HepG2 (cell line): Measurements from ENCODE around the gene C1QL4. TPM values are rescaled to one million over a fixed set of nuclear protein-coding genes. Genes with fewer than 3 reads are reported as not detected.

Experiments
- AGO2 ChIP-seq: fragments of 200-400 bp; formaldehyde crosslinking; optimal IDR thresholded peaks from 2 replicates; pipeline ENCODE3; 2017; ENCODE audit warnings: mild to moderate bottlenecking, low read depth, low read length, moderate library complexity
- HOXD1 ChIP-seq: sonication (generic); formaldehyde crosslinking; IDR thresholded peaks from 2 replicates; pipeline ENCODE4 v1.5.0; 2020; ENCODE audit warnings: missing genetic modification reagents
- KLF16 ChIP-seq, 2 experiments: sonication (generic) in 1 of 2; formaldehyde crosslinking in 1 of 2; IDR thresholded peaks; 2 replicates each; pipeline versions ENCODE4 v1.6.1 to v1.8.0; 2016 to 2023; ENCODE audit warnings: missing genetic modification reagents in 2 of 2, missing compliant biosample characterization in 1 of 2
- LCORL ChIP-seq, 2 experiments: fragments of 450-650 bp in 1 of 2; sonication (generic) in 1 of 2; formaldehyde crosslinking in 1 of 2; IDR thresholded peaks; 2 replicates each; pipeline versions ENCODE4 v1.5.0 to v1.6.1; 2017 to 2020; ENCODE audit warnings: antibody characterized with exemption in 1 of 2, missing genetic modification reagents in 1 of 2
- NPAS2 ChIP-seq: sonication (generic); formaldehyde crosslinking; IDR thresholded peaks from 2 replicates; pipeline ENCODE4 v1.8.0; 2022; ENCODE audit warnings: mild to moderate bottlenecking, missing genetic modification reagents, borderline replicate concordance
- ONECUT2 ChIP-seq: sonication (generic); formaldehyde crosslinking; IDR thresholded peaks from 2 replicates; pipeline ENCODE4 v1.4.0; 2020; ENCODE audit warnings: missing genetic modification reagents
- PAF1 ChIP-seq: IDR thresholded peaks from 2 replicates; pipeline ENCODE4 v1.6.1; 2016; ENCODE audit warnings: missing genetic modification reagents, missing compliant biosample characterization
- SIN3B ChIP-seq: fragments of 150-350 bp; IDR thresholded peaks from 2 replicates; pipeline ENCODE4 v1.6.1; 2014; ENCODE audit warnings: low read length
- SMC3 ChIP-seq: IDR thresholded peaks from 2 replicates; pipeline ENCODE4 v1.6.1; 2011; ENCODE audit warnings: low read length, improper control_type of control experiment
- TBL1XR1 ChIP-seq: fragments of 150-350 bp; IDR thresholded peaks from 2 replicates; pipeline ENCODE4 v1.6.1; 2014; ENCODE audit warnings: borderline replicate concordance, low read length; ENCODE audit not compliant: partially characterized antibody
- TGIF2 ChIP-seq: IDR thresholded peaks from 2 replicates; pipeline ENCODE4 v1.6.1; 2016; ENCODE audit warnings: control low read depth, missing compliant biosample characterization
- XBP1 ChIP-seq: sonication (generic); formaldehyde crosslinking; IDR thresholded peaks from 2 replicates; pipeline ENCODE4 v1.5.0; 2020; ENCODE audit warnings: missing genetic modification reagents
- ZBTB3 ChIP-seq: sonication (generic); formaldehyde crosslinking; IDR thresholded peaks from 2 replicates; pipeline ENCODE4 v1.4.0; 2020; ENCODE audit warnings: low read depth, mild to moderate bottlenecking, moderate library complexity, missing genetic modification reagents, borderline replicate concordance
- ZNF274 ChIP-seq: sonication (generic); formaldehyde crosslinking; IDR thresholded peaks from 2 replicates; pipeline ENCODE4 v1.5.1; 2020; ENCODE audit warnings: mild to moderate bottlenecking, missing genetic modification reagents
- ZNF775 ChIP-seq: sonication (generic); formaldehyde crosslinking; IDR thresholded peaks from 2 replicates; pipeline ENCODE4 v1.4.0; 2020; ENCODE audit warnings: missing genetic modification reagents, mild to moderate bottlenecking, moderate library complexity, borderline replicate concordance
- ZSCAN12 ChIP-seq: sonication (generic); formaldehyde crosslinking; IDR thresholded peaks from 2 replicates; pipeline ENCODE4 v1.9.0; 2021; ENCODE audit warnings: mild to moderate bottlenecking, missing genetic modification reagents
- polyA plus RNA-seq, 8 experiments: library from polyadenylated mRNA; depleted of rRNA in 3 of 8; stranded (reverse) in 7 of 8; unstranded in 1 of 8; fragments of >200 nt; fragmentation: Illumina TruSeq in 4 of 8; extraction: Trizol in 4 of 8; gene quantifications; 2 replicates each; pipeline versions ENCODE4 v1.2.1 to v1.2.3, GENCODE V29; 2011 to 2016; ENCODE audit warnings: low read depth in 4 of 8, missing spikeins in 1 of 8, mixed read lengths in 1 of 8; ENCODE audit not compliant: insufficient read depth in 1 of 8
- total RNA-seq, 5 experiments: library from RNA; depleted of rRNA; stranded (reverse); fragments of >200 nt; fragmentation: Illumina TruSeq; extraction: Trizol; gene quantifications; 2 replicates each; pipeline ENCODE4 v1.2.3, GENCODE V29; 2016; ENCODE audit warnings: low read depth in 1 of 5
- TF ChIP-seq, protein P1 (sequence below): sonication (generic); formaldehyde crosslinking; IDR thresholded peaks from 2 replicates; pipeline ENCODE4 v1.4.0; 2020; ENCODE audit warnings: mild to moderate bottlenecking, missing genetic modification reagents
- TF ChIP-seq, protein P2 (sequence below): IDR thresholded peaks from 2 replicates; pipeline ENCODE4 v1.6.1; 2016; ENCODE audit warnings: control low read depth
- TF ChIP-seq, protein P3 (sequence below): IDR thresholded peaks from 2 replicates; pipeline ENCODE4 v1.6.1; 2016

C1QL4 gene
- total and polyA plus RNA-seq, 2 of the 13 experiments (the other 11 are each of a cell fraction or from before 2014, with no cell fraction given) = 0.03 TPM; not detected in 1

DNA sequence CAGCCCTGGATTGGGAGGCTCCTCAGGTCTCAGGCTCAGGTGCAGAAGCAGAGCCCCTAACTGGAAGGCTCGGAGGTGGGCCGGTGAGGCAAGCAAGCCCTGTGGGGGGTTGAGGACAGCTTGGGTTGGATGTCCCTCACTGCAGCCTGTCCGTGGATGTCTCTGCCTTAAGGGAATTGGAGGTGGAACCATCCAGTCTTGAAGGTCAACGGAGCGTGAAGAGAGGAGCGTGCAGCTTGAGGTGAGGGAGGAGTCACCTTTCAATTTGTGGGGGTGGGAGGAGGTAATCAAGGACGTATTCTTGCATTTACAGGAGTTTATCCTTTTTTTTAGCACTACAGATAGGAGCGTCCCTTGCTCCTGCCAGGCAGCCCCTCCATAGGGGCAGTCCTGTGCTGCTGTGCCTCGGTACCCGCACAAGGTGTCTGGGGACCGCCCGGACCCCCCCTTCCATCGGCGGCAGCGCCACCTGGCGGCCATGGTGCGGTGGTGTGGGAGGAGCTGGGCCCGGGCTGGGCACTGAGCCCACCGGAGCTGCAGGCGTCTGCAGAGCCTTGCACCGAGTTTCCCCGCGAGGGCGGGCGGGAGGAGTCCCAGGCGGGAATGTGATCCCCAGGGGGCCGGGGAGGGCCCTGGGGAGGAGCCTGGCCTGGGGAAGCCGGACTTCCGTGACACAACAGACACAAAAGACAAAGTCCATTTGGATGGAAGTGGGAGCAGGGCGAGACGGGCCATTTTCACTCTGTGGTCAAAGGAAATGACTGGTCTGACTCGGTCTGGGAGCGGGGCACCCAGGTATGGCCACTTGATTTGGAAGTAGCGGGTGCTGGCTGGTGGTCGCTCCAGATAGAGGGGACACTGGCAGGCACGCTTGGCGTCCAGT, 10.6 kb upstream of the C1QL4 start (continued):
- TF ChIP-seq, protein P1, sequence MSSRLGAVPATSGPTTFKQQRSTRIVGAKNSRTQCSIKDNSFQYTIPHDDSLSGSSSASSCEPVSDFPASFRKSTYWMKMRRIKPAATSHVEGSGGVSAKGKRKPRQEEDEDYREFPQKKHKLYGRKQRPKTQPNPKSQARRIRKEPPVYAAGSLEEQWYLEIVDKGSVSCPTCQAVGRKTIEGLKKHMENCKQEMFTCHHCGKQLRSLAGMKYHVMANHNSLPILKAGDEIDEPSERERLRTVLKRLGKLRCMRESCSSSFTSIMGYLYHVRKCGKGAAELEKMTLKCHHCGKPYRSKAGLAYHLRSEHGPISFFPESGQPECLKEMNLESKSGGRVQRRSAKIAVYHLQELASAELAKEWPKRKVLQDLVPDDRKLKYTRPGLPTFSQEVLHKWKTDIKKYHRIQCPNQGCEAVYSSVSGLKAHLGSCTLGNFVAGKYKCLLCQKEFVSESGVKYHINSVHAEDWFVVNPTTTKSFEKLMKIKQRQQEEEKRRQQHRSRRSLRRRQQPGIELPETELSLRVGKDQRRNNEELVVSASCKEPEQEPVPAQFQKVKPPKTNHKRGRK (CRISPR knock-in tag) = no peak; the same call in 1 of the 2 replicates
- TF ChIP-seq SMC3 (no peak), ONECUT2 (peak; percentile 62), ZNF274 (CRISPR knock-in tag) (no peak), XBP1 (peak; percentile 75; the same call in 1 of the 2 replicates), AGO2 (no peak), HOXD1 (CRISPR knock-in tag) (peak; percentile 88; the same call in 1 of the 2 replicates), SIN3B (no peak), ZNF775 (no peak), PAF1 (no peak), ZSCAN12 (CRISPR knock-in tag) (peak; percentile 64), LCORL (IDR thresholded peaks at IDR 0.05) (no peak), LCORL (CRISPR knock-in tag; IDR thresholded peaks at IDR 0.05) (peak; percentile 97), TBL1XR1 (no peak), TGIF2 (CRISPR knock-in tag) (peak; percentile 51; the same call in 1 of the 2 replicates), ZBTB3 (CRISPR knock-in tag) (peak; percentile 75; the same call in 1 of the 2 replicates), NPAS2 (CRISPR knock-in tag) (no peak), KLF16 (CRISPR knock-in tag; IDR thresholded peaks at IDR 0.05) (peak in 1 of 2 experiments; percentile 89; a peak in 2 of 4 replicates)
- TF ChIP-seq, protein P2, sequence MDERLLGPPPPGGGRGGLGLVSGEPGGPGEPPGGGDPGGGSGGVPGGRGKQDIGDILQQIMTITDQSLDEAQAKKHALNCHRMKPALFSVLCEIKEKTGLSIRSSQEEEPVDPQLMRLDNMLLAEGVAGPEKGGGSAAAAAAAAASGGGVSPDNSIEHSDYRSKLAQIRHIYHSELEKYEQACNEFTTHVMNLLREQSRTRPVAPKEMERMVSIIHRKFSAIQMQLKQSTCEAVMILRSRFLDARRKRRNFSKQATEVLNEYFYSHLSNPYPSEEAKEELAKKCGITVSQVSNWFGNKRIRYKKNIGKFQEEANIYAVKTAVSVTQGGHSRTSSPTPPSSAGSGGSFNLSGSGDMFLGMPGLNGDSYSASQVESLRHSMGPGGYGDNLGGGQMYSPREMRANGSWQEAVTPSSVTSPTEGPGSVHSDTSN = no peak
- TF ChIP-seq, protein P3, sequence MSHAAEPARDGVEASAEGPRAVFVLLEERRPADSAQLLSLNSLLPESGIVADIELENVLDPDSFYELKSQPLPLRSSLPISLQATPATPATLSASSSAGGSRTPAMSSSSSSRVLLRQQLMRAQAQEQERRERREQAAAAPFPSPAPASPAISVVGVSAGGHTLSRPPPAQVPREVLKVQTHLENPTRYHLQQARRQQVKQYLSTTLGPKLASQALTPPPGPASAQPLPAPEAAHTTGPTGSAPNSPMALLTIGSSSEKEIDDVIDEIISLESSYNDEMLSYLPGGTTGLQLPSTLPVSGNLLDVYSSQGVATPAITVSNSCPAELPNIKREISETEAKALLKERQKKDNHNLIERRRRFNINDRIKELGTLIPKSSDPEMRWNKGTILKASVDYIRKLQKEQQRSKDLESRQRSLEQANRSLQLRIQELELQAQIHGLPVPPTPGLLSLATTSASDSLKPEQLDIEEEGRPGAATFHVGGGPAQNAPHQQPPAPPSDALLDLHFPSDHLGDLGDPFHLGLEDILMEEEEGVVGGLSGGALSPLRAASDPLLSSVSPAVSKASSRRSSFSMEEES (CRISPR knock-in tag) = peak; percentile 53; the same call in 1 of the 2 replicates
